Amygdala (tissue), 56 donors: ENCODE data around the gene KIF16B.
"Not testable (repeated sequence)": the region's sequence is repeated elsewhere in the genome, so short reads cannot be mapped to it uniquely, and the experiment has no call there.

ENCODE experiments used
- DNase-seq, 56 donors: peaks; one replicate each; lab custom pipeline; 2025; lab: John Stamatoyannopoulos, UW

Gene KIF16B

DNA sequence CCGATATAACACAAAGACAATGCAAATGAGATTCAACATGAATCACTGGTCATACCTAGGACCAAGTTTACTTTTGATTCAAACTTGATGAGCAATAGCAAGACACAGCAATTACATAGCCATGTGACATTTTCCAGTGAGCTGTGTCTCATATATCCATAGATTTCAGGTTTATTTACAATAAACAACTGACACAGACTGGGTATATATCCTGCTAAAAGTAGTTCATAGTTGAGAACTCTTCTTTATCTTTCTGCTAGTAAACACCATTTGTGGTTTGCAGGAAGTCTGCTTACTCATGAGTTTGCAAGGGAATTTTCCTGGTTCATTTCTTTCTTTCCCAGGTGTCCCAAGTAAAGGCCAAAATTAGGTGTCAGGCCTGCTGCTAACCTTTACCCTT lies 343.4 kb downstream of the KIF16B start:
- DNase-seq: no peak

DNA sequence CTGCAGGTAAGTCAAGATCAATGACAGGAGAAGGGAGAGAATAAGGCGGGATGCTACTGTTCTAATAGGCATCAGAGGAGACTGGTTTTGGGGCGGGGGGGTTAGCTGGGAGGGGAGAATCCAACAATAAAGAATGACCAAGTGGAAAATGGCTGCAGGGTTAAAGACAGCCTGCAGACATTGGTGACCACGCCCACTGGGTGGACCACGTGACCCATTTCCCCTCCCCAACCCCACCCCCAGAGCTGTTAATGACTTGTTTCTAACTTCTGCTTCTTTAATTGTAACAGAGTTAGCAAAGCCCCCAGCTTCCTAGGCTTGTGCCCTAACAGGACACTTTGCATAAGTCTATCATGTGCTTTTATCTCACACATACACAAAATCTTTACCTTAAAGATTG lies 344.5 kb downstream of the KIF16B start:
- DNase-seq: no peak

DNA sequence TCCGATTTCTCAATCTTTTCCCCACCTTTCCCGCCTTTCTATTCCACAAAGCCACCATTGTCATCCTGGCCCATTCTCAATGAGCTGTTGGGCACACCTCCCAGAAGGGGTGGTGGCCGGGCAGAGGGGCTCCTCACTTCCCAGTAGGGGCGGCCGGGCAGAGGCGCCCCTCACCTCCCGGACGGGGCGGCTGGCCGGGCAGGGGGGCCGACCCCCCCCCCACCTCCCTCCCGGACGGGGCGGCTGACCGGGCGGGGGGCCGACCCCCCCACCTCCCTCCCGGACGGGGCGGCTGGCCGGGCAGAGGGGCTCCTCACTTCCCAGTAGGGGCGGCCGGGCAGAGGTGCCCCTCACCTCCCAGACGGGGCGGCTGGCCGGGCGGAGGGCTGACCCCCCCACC lies 346.3 kb downstream of the KIF16B start:
- not testable (repeated sequence) for DNase-seq

DNA sequence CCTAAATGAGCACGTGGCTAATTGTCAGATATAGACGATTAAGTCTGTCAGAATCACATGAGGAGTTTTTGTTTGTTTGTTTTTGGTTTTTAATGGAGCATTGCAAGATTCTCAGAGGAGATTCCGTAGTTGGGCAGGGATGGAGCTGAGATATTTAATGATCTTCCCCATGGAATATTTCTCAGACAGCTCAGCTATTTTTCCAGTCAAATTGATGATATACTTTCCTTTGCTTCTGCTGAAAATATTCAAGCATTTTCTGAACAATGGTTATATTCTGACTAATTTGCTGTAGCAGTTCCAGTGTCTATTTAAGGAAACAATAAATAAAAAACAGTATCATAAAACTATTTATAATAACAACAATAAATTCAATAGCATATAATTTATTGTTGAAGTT lies 348.4 kb downstream of the KIF16B start:
- no peak for DNase-seq

DNA sequence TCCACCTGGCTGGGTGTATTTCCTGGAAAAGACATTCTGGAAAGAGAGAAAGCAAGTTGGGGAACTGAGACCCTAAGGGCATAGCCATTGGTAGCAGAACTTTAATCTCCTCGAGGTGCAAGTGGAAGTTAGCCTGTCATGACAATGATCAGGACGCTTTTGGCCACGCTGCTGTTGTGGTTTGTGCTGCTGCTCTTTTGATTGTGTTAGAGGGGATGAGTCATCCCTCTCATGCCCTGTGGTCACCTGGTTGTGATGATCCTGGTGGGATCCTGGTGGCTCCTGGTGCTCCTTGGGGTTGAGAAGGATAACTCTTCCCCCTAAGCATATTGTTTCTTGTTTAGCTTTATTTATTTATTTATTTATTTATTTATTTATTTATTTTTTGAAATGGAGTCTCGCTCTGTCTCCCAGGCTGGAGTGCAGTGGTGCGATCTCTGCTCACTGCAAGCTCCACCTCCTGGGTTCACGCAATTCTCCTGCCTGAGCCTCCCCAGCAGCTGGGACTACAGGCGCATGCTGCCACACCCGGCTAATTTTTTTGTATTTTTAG lies 350.3 kb downstream of the KIF16B start:
- no peak for DNase-seq
